GM12892 (cell line): ENCODE data around the gene ZIK1.
A peak's percentile ranks its signal among the peaks of the same experiment; 100 is the strongest.

Source experiments
- DNase-seq: peaks from one replicate; pipeline ENCODE4 v3.0.0; 2011; ENCODE audit not compliant: insufficient read length
- FAIRE-seq: peaks from 2 replicates; lab custom pipeline; 2011; peaks lifted over from hg19 to GRCh38; lab: Jason Lieb, UNC
- POLR2A ChIP-seq: IDR thresholded peaks from 2 replicates; pipeline ENCODE4 v1.6.1; 2011; ENCODE audit warnings: low read depth, low read length, control low read depth
- POLR2AphosphoS5 ChIP-seq: IDR thresholded peaks from 2 replicates; pipeline ENCODE4 v1.6.1; 2011; ENCODE audit warnings: low read depth, low read length, control low read depth
- TAF1 ChIP-seq: IDR thresholded peaks from 2 replicates; pipeline ENCODE4 v1.6.1; 2011; ENCODE audit warnings: low read depth, mild to moderate bottlenecking, control low read depth, low read length, borderline replicate concordance

The ZIK1 gene

DNA sequence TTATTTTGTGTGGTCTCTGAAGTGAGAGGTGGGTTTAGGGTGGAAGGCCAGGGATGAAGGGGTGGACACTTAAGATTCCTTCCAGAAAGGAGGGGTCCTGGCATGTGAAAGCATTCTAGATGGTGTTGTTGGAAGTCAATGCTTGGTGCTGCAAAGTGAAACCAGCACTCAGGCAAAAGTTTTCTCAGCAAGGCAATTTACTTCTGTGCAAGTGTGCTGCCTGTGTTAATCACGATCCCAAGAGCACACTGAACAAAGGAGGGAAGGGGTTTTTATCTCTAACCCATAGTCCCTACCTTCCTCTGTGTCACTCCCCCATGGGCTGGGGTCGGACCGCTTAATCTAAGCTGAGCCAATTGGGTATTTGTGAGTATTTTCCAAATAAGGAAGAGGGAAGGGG is 31.4 kb downstream of the ZIK1 start:
- DNase-seq (no peak), FAIRE-seq (no peak)
- no peak for TF ChIP-seq POLR2AphosphoS5
- no peak for TF ChIP-seq TAF1
- TF ChIP-seq POLR2A: no peak

DNA sequence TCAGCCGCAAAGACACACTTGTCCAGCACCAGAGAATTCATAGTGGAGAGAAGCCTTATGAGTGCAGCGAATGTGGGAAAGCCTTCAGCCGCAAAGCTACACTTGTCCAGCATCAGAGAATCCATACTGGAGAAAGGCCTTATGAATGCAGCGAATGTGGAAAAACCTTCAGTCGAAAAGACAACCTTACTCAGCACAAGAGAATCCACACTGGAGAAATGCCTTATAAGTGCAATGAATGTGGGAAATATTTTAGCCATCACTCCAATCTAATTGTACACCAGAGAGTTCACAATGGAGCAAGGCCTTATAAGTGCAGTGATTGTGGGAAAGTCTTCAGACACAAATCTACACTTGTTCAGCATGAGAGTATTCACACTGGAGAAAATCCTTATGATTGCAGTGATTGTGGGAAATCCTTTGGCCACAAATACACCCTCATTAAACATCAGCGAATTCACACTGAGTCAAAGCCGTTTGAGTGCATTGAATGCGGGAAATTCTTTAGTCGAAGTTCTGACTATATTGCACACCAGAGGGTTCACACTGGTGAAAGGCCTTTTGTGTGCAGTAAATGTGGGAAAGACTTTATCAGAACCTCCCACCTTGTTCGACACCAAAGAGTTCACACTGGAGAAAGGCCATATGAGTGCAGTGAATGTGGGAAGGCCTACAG is 36.9 kb downstream of the ZIK1 start:
- FAIRE-seq (no peak), DNase-seq (no peak)
- TF ChIP-seq TAF1: no peak
- TF ChIP-seq POLR2A: no peak
- no peak; the same call in 1 of the 2 replicates for TF ChIP-seq POLR2AphosphoS5

DNA sequence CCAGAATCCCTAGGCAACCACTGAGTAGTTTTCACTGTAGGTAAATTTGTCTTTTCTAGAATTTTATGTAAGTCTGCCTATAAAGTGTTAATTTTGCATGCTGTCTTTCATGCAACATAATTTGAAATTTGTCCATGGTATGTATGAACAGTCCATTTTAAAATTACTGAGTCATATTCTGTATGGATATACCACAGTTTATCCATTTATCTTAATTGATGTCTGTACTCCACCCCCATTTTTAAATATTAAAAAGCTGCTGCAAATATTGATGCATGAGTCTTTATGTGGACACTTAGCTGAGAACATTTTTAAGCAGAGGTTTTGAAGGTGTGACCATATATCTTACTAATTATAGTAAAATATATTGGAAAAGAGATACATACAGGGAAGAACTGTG is 39.1 kb downstream of the ZIK1 start:
- FAIRE-seq (no peak), DNase-seq (no peak)
- TF ChIP-seq POLR2A (no peak), POLR2AphosphoS5 (no peak), TAF1 (no peak)

DNA sequence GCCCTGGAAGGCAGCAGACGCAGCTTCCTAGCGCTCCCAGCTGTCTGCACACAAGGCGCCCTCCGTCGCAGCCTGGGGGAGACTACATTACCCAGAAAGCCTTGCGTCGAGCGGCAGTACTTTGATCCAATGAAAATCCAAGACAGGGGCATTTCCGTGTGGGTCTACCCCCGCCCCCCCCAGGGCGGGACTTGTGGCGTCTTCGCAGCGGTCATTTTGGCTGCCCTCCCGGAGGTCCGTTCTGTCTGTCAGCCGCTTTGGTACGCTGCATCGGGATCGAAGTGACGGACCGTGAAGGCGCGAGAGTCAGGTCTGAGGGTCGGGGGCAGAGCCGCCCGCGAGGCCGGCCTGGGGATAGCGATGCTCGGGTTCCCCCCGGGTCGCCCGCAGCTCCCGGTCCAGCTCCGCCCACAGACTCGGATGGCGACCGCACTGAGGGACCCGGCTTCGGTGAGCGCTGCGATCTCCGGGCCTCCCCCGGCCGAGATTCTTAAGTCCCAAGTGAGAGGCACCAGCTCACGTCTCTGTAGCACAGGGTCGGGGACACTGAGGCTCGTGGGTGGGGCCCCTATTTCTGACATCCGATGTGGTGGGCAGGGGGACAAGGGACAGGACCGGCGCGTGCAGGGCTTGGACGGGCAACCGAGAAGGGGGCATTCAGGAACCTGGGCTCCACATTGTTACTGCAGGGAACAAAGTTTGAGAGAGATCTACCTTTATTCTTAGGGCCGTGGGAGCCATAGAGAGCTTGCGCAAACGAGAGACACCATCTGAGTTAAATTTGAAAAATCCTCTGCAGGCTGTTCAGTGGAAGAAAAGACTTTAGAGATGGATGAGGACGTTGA is 49.3 kb downstream of the ZIK1 start, which contains the start of gene ZNF211:
Gene ZNF211, plus strand, starts transcription at position 182 of the 845 bp plus-strand sequence. Its CDS starts 179 bp downstream, at position 361.
- TF ChIP-seq POLR2A (peak; percentile 79; the same call in 1 of the 2 replicates), TAF1 (no peak), POLR2AphosphoS5 (peak; percentile 59; the same call in 1 of the 2 replicates)
- FAIRE-seq (peak; percentile 94), DNase-seq (peak; percentile 81)

DNA sequence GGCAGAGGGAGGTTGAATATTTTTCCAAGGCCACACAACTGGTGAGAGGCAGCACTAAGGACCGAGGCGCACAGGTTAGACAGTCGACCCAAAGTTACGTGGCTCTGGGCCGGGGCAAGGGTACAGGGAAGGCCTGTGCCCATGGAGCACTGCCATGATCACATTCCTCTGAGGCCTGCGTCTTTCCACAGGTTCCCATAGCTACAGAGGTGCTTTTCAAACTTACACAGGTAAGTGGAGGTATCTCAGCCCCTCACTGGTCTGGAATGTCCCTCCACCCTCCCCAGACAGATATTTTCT is 49.8 kb downstream of the ZIK1 start:
- FAIRE-seq (no peak), DNase-seq (no peak)
- TF ChIP-seq TAF1: no peak
- TF ChIP-seq POLR2AphosphoS5: no peak
- TF ChIP-seq POLR2A: no peak

DNA sequence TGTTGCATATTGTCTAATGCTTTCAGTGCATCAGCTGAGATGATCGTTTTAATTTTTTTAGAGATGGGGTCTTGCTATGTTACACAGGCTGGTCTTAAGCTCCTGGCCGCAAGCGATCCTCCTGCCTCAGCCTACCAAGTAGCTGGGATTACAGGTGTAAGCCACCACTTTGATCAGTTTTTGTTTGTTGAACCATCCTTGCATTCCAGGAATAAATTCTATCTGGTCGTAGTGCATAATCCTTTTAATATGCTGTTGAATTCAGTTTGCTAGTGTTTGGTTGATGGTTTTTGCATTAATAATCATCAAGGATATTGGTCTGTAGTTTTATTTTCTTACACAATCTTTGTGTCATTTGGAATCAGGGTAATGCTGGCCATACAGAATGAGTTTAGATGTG is 53.4 kb downstream of the ZIK1 start:
- FAIRE-seq: peak; percentile 51
- no peak for DNase-seq
- no peak for TF ChIP-seq TAF1
- no peak for TF ChIP-seq POLR2AphosphoS5
- TF ChIP-seq POLR2A: no peak

DNA sequence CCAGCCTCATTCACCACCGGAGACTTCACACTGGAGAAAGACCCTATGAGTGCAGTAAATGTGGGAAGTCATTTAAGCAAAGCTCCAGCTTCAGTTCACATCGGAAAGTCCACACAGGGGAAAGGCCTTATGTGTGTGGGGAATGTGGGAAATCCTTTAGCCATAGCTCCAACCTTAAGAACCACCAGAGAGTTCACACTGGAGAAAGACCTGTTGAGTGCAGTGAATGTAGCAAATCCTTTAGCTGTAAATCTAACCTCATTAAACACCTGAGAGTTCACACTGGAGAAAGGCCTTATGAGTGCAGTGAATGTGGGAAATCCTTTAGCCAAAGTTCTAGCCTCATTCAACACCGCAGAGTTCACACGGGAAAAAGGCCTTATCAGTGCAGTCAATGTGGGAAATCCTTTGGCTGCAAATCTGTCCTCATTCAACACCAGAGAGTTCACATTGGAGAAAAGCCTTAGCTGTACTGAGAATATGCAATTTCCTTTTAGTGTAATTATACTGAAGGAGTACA is 57.8 kb downstream of the ZIK1 start:
- DNase-seq: no peak
- FAIRE-seq: no peak
- TF ChIP-seq TAF1 (no peak), POLR2A (no peak), POLR2AphosphoS5 (no peak)

DNA sequence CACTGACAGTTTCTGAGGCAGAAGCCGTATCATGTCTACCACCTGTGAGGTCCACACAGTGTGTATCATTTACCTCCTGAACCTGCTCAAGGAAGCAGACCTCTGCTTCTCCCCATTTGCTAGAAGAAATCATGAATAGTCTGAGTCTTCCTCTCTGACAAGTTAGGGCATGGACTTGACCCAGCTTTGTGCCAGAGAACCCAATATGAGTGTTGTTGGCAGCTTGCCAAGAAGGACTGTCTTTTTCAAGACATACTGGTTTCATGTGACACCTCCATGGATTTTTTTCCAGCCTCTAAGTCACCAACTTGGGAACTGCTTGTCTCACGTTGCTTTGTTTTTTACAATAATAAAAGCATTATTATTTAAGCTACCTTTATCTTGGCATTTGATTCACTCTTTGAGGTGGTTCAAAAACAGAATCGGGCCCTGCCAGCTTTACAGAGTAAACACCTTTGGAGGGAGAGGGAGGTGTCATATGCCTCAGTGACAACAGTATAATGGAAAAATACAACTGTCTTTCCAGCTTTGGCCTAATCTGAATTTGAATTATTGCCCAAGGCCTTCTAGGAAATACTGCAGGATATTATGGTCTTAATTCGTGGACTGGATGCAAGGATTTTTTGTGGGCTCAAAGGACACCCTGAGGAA is 58.6 kb downstream of the ZIK1 start:
- no peak for FAIRE-seq
- TF ChIP-seq POLR2AphosphoS5 (no peak), POLR2A (no peak), TAF1 (no peak)
- no peak for DNase-seq
